ENCODE measurements around the gene PARG.

The PARG gene

GRCh38 chr10:49768329-49768728, 173.5 kb downstream of the PARG start:
- H3K4me3 ChIP-seq: no peak overlapping the region
- H3K9me3 ChIP-seq: peaks cover 15% of the 10 kb centered on the region
- no peaks in the 10 kb centered on the region for H3K4me1 ChIP-seq
- no peaks in the 10 kb centered on the region for H3K27me3 ChIP-seq
- no peaks in the 10 kb centered on the region for H4K20me1 ChIP-seq
- no peaks in the 10 kb centered on the region for H3K36me3 ChIP-seq
- TF ChIP-seq Cebpa-rat (IDR thresholded peaks at IDR 0.05): no peak
- no peak overlapping the region for H3K4me2 ChIP-seq
- no peak overlapping the region for H3K27ac ChIP-seq
- no peak overlapping the region for H3K9ac ChIP-seq
